Erythroblast (primary cell): ENCODE results near the gene AP4S1.

Experiments
- DNase-seq, 2 experiments: peaks; one replicate each; lab custom pipeline; 2025; lab: John Stamatoyannopoulos, UW
- GATA1 ChIP-seq: IDR thresholded peaks from 2 replicates; pipeline ENCODE4 v1.6.1; 2011; ENCODE audit warnings: low read depth, mild to moderate bottlenecking, control low read depth, low read length, moderate library complexity
- POLR2A ChIP-seq: IDR thresholded peaks from 2 replicates; pipeline ENCODE4 v1.6.1; 2011; ENCODE audit warnings: mild to moderate bottlenecking, low read length

AP4S1 gene

GRCh38 chr14:31138301-31138700 is 112.9 kb downstream of the AP4S1 start:
- no peak for TF ChIP-seq POLR2A
- TF ChIP-seq GATA1, result no peak
- DNase-seq, result no peak

- TF ChIP-seq POLR2A, result no peak
- no peak for TF ChIP-seq GATA1
- no peak for DNase-seq
These were observed 113.9 kb downstream of the AP4S1 start for GRCh38 chr14:31139301-31139847.

DNA sequence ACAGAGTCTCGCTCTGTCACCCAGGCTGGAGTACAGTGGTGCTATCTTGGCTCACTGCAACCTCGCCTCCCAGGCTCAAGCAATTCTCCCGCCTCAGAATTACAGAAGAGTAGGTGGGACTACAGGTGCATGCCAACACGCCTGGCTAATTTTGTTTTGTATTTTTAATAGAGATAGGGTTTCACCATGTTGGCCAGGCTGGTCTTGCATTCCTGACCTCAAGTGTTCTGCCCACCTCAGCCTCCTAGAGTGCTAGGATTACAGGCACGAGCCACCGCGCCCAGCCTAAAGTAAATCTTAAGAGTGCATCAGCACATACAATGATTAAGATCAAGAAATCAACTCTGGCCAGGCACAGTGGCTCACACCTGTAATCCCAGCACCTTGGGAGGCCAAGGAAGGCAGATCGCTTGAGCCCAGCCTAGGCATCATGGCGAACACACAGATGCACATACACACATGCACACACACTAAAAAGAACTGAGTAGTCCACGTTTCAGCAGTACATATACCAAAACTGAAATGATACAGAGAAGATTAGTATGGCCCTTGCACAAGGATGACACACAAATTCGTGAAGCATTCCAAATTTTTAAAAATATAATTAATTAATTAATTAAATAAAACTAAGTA is 117.1 kb downstream of the AP4S1 start:
- no peak for DNase-seq
- TF ChIP-seq GATA1 (no peak), POLR2A (no peak)
